Effector CD4-positive, alpha-beta T cell (primary cell): Measurements from ENCODE around the gene HSPB6.
"Not testable (repeated sequence)": the region's sequence is repeated elsewhere in the genome, so short reads cannot be mapped to it uniquely, and the experiment has no call there.

Experiments
- DNase-seq: peaks from one replicate; pipeline ENCODE4 v3.0.0-alpha.2; 2020

The HSPB6 gene

GRCh38 chr19:35729021-35729420, 27.8 kb downstream of the HSPB6 start:
- DNase-seq, result no peak

- no peak for DNase-seq
These were observed 28.7 kb downstream of the HSPB6 start for GRCh38 chr19:35727956-35728706.

- no peak for DNase-seq
These were observed 29.5 kb downstream of the HSPB6 start for GRCh38 chr19:35727053-35727955.

GRCh38 chr19:35725216-35725861, 31.5 kb downstream of the HSPB6 start:
- DNase-seq, result no peak

GRCh38 chr19:35724560-35724959, 32.3 kb downstream of the HSPB6 start:
- DNase-seq, result no peak

GRCh38 chr19:35724132-35724531, 32.7 kb downstream of the HSPB6 start:
- DNase-seq, result not testable (repeated sequence)

- DNase-seq, result no peak
These were observed 33.2 kb downstream of the HSPB6 start for GRCh38 chr19:35723671-35724070.

GRCh38 chr19:35722897-35723296, 33.9 kb downstream of the HSPB6 start:
- DNase-seq, result no peak

GRCh38 chr19:35722461-35722860, 34.4 kb downstream of the HSPB6 start:
- DNase-seq, result no peak

GRCh38 chr19:35721374-35721773, 35.5 kb downstream of the HSPB6 start:
- no peak for DNase-seq

GRCh38 chr19:35720648-35721047, 36.2 kb downstream of the HSPB6 start:
- DNase-seq, result no peak

- no peak for DNase-seq
These were observed 36.7 kb downstream of the HSPB6 start for GRCh38 chr19:35720163-35720524.

GRCh38 chr19:35719402-35720162, 37.2 kb downstream of the HSPB6 start:
- no peak for DNase-seq

GRCh38 chr19:35718345-35719041, 38.3 kb downstream of the HSPB6 start:
- DNase-seq, result peak; percentile 27

GRCh38 chr19:35717665-35718344, 39.0 kb downstream of the HSPB6 start, which contains the start of gene KMT2B:
KMT2B (plus strand) TSS chr19:35718003; CDS start chr19:35718019, 16 bp downstream.
- DNase-seq, result no peak

- DNase-seq, result peak; percentile 95
These were observed 39.8 kb downstream of the HSPB6 start for GRCh38 chr19:35716801-35717664.

GRCh38 chr19:35715981-35716800, 40.6 kb downstream of the HSPB6 start:
- DNase-seq, result no peak

- DNase-seq, result no peak
These were observed 41.4 kb downstream of the HSPB6 start for GRCh38 chr19:35715355-35715809.
